Measurements from ENCODE around the gene AMER2. TPM values are rescaled to one million over a fixed set of nuclear protein-coding genes. Genes with fewer than 3 reads are reported as not detected.

AMER2 gene
- total and polyA plus RNA-seq, 10 donors = not detected

DNA sequence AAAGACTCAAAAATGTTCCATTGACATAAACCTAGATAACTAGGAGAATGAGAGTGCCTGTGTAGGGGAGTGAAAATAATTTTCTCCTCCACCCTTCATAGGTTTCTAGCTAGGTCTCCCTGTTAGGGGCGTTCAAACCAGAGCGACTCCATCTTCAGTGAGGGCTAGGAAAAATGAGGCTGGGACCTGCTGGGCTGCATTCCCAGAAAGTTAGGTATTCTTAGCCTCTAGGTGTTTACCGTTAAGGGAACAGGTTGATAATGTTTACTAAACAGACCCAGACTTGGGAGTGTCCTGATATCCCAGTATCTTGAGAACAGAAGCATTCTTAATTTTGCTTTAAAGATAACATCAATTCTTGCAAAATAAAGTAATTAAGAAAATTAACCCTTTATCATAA lies 56.0 kb downstream of the AMER2 start:
- H3K27ac ChIP-seq = no peak overlapping the region
- peaks cover 0 to 63% (median 8%) of the 10 kb centered on the region in 7 donors for H3K27me3 ChIP-seq (replicated peaks in 1 of 7)
- no peaks in the 10 kb centered on the region for H3K36me3 ChIP-seq
- H3K4me3 ChIP-seq = no peak overlapping the region
- WGBS, 5 donors = 79 to 91% (median 82%) methylated on average over 3 of the region's 3 CpGs
- H3K9me3 ChIP-seq = no peaks in the 10 kb centered on the region
- no peaks in the 10 kb centered on the region for H3K4me1 ChIP-seq
- TF ChIP-seq, protein P1, sequence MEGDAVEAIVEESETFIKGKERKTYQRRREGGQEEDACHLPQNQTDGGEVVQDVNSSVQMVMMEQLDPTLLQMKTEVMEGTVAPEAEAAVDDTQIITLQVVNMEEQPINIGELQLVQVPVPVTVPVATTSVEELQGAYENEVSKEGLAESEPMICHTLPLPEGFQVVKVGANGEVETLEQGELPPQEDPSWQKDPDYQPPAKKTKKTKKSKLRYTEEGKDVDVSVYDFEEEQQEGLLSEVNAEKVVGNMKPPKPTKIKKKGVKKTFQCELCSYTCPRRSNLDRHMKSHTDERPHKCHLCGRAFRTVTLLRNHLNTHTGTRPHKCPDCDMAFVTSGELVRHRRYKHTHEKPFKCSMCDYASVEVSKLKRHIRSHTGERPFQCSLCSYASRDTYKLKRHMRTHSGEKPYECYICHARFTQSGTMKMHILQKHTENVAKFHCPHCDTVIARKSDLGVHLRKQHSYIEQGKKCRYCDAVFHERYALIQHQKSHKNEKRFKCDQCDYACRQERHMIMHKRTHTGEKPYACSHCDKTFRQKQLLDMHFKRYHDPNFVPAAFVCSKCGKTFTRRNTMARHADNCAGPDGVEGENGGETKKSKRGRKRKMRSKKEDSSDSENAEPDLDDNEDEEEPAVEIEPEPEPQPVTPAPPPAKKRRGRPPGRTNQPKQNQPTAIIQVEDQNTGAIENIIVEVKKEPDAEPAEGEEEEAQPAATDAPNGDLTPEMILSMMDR (IDR thresholded peaks at IDR 0.05 in 8 of 11, conservative IDR thresholded peaks at IDR 0.05 in 3 of 11) = no peak
- TF ChIP-seq POLR2A (IDR thresholded peaks at IDR 0.05) = no peak
- no peak for TF ChIP-seq POLR2AphosphoS5 (IDR thresholded peaks at IDR 0.05)
- intact Hi-C loops (cut with DNase I; ENCODE audit: low total_unique reads) = no loop called here
- DNase-seq = no peak

DNA sequence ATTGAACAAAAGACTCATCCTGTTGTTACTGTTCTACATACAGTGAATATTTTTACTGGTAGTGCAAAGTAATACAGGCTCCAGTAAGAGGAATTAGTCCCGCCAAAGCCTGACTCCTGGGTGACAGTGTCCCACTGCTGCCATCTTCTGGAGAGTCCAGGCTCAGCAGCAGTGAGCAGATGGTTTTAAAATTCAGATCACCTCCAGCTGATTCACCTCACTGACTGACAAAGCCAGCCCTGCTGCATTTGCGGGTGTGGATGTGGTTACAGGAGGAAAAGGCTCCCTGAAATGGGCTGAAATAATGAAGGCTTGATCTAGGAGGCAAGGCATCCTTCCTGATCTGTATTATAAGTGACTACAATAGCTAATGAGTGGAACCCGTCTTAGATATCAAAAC lies 57.9 kb downstream of the AMER2 start:
- 18 to 27% (median 22%) methylated on average over 3 of the region's 3 CpGs for whole genome bisulfite sequencing, 5 donors
- H3K27ac ChIP-seq = no peak overlapping the region
- no peak overlapping the region for H3K4me3 ChIP-seq
- intact Hi-C loops (cut with DNase I; ENCODE audit: low total_unique reads) = no loop called here
- H3K27me3 ChIP-seq (replicated peaks in 1 of 7) = peaks cover 0 to 54% (median 8%) of the 10 kb centered on the region in 7 donors
- no peak for TF ChIP-seq POLR2A (IDR thresholded peaks at IDR 0.05)
- TF ChIP-seq, protein P1 (IDR thresholded peaks at IDR 0.05 in 8 of 11, conservative IDR thresholded peaks at IDR 0.05 in 3 of 11) = peak in 9 of 11 experiments; percentile 40 to 80 (median 69)
- H3K9me3 ChIP-seq = no peaks in the 10 kb centered on the region
- DNase-seq = no peak
- no peaks in the 10 kb centered on the region for H3K4me1 ChIP-seq
- no peaks in the 10 kb centered on the region for H3K36me3 ChIP-seq

DNA sequence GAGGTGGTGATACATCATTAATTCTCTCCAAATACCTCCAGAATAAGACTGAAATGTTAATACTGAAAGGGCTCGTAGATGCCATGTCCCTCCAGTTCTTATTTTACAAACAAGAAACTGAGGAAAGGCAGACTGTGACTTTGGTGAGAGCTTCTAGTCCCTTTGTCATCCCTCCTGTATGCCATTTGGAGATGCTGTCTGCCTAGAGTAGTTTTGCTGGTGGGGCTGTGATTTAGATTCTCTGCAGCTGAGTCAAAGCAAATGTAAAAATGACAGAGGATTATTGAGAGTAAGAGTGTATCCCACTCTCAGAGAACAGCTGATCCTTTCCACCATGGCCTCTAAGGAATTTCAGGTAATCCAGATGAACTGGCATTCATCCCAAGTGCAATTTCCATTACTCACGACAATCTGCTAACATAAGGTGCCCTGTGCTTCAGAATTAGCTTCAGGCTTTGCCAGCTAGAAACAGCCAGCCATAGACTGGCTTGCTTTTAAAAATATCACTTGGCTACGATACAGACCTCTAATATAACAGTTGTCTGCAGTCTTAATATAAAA lies 59.3 kb downstream of the AMER2 start:
- WGBS, 5 donors = 56 to 91% (median 83%) methylated on average over 3 of the region's 3 CpGs
- Histone ChIP-seq H3K36me3 (no peaks in the 10 kb centered on the region), H3K4me3 (no peak overlapping the region), H3K9me3 (no peaks in the 10 kb centered on the region), H3K4me1 (no peaks in the 10 kb centered on the region), H3K27me3 (replicated peaks in 1 of 7) (peaks cover 0 to 48% (median 8%) of the 10 kb centered on the region in 7 donors), H3K27ac (no peak overlapping the region)
- intact Hi-C loops (cut with DNase I; ENCODE audit: low total_unique reads) = no loop called here
- no peak for DNase-seq
- TF ChIP-seq POLR2AphosphoS5 (IDR thresholded peaks at IDR 0.05) = no peak
- TF ChIP-seq, protein P1 (IDR thresholded peaks at IDR 0.05 in 8 of 11, conservative IDR thresholded peaks at IDR 0.05 in 3 of 11) = no peak
- TF ChIP-seq POLR2A (IDR thresholded peaks at IDR 0.05) = no peak

Small RNA genes within 50 kb of the gene (small RNA-seq; reads per million reads assigned to genes)
- gene AL359757.1 (0 reads per million in 4 donors), gene AL359757.2 (0 reads per million in 4 donors)

Other genes starting within 250 kb of the AMER2 start
- gene PABPC3, start 76.2 kb downstream of the AMER2 start, total RNA-seq = under 1 TPM; 0.20 to 0.38 (median 0.30) TPM
- under 1 TPM; 0.03 to 0.21 (median 0.13) TPM for gene PABPC3, start 76.2 kb downstream of the AMER2 start, polyA plus RNA-seq
- gene MTMR6, start 115.2 kb upstream of the AMER2 start, total RNA-seq = 10 to 100 TPM; 17.8 to 28.3 (median 23.7) TPM
- gene MTMR6, start 115.2 kb upstream of the AMER2 start, polyA plus RNA-seq = 1 to 10 TPM; 5.4 to 8.7 (median 6.3) TPM
- 10 to 100 TPM; 36.1 to 53.6 (median 46.9) TPM for gene NUP58, start 129.3 kb upstream of the AMER2 start, total RNA-seq
- gene NUP58, start 129.3 kb upstream of the AMER2 start, polyA plus RNA-seq = 10 to 100 TPM in 2 of 3 donors, 1 to 10 TPM in 1; 9.1 to 13.1 (median 10.7) TPM
- under 1 TPM; 0.09 to 0.46 (median 0.30) TPM for gene ATP8A2, start 199.7 kb upstream of the AMER2 start, total RNA-seq
- under 1 TPM; 0.13 to 0.21 (median 0.16) TPM for gene ATP8A2, start 199.7 kb upstream of the AMER2 start, polyA plus RNA-seq